HEK293T (cell line): Measurements from ENCODE around the gene CYP21A2.
"Not testable (repeated sequence)": the region's sequence is repeated elsewhere in the genome, so short reads cannot be mapped to it uniquely, and the experiment has no call there.

Source experiments
- SP1 ChIP-seq: fragments of 450-650 bp; IDR thresholded peaks from 2 replicates; pipeline ENCODE4 v1.6.1; 2017
- ZNF384 ChIP-seq: fragments of 450-650 bp; IDR thresholded peaks from 2 replicates; pipeline ENCODE4 v1.6.1; 2016

DNA sequence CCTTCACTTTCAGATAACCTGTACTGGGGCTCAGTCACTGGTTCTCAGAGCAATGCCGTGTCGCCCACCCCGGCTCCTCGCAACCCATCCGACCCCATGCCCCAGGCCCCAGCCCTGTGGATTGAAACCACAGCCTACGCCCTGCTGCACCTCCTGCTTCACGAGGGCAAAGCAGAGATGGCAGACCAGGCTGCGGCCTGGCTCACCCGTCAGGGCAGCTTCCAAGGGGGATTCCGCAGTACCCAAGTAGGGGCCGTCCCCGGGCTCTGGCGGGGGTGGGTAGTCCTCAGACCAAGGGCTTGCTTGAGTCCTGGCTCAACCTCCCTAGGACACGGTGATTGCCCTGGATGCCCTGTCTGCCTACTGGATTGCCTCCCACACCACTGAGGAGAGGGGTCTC, 8.7 kb upstream of the CYP21A2 start:
- TF ChIP-seq SP1, ZNF384: not testable (repeated sequence)
